Nephron progenitor cell (in vitro differentiated cells): ENCODE data around the gene MED31.

Experiments
- DNase-seq: peaks from one replicate; pipeline ENCODE4 v3.0.0; 2021
- H3K27ac Mint-ChIP-seq: 2 replicates; pipeline ENCODE4 v1.8.0; 2021; ENCODE audit warnings: mild to moderate bottlenecking, moderate library complexity, mixed read lengths
- H3K27me3 Mint-ChIP-seq: 2 replicates; pipeline ENCODE4 v1.8.0; 2021; ENCODE audit warnings: mild to moderate bottlenecking, low read depth, mixed read lengths; ENCODE audit not compliant: poor library complexity
- H3K36me3 Mint-ChIP-seq: 2 replicates; pipeline ENCODE4 v1.8.0; 2021; ENCODE audit warnings: low read depth, mixed read lengths
- H3K4me1 Mint-ChIP-seq: 2 replicates; pipeline ENCODE4 v1.8.0; 2021; ENCODE audit warnings: mixed read lengths
- H3K4me3 Mint-ChIP-seq: 2 replicates; pipeline ENCODE4 v1.8.0; 2021; ENCODE audit warnings: mild to moderate bottlenecking, moderate library complexity, mixed read lengths
- H3K9me3 Mint-ChIP-seq: 2 replicates; pipeline ENCODE4 v1.8.0; 2021; ENCODE audit warnings: mild to moderate bottlenecking, moderate library complexity, mixed read lengths
- CTCF ChIP-seq: fragments of 200-600 bp; sonication (generic); IDR thresholded peaks from 2 replicates; pipeline ENCODE4 v1.5.0; 2021; ENCODE audit warnings: antibody characterized with exemption

The MED31 gene

GRCh38 chr17:6605142-6605541 is 46.3 kb downstream of the MED31 start:
- DNase-seq: no peak
- H3K27me3 Mint-ChIP-seq: no peaks in the 10 kb centered on the region
- H3K9me3 Mint-ChIP-seq: no peaks in the 10 kb centered on the region
- no peak for TF ChIP-seq CTCF
- H3K27ac Mint-ChIP-seq: no peak overlapping the region
- H3K36me3 Mint-ChIP-seq: peaks cover 62% of the 10 kb centered on the region
- H3K4me3 Mint-ChIP-seq: no peak overlapping the region
- H3K4me1 Mint-ChIP-seq: no peaks in the 10 kb centered on the region

- no peak for DNase-seq
- Mint-ChIP-seq H3K27me3 (no peaks in the 10 kb centered on the region), H3K36me3 (peaks cover 58% of the 10 kb centered on the region), H3K4me1 (no peaks in the 10 kb centered on the region), H3K27ac (no peak overlapping the region), H3K9me3 (no peaks in the 10 kb centered on the region), H3K4me3 (no peak overlapping the region)
- no peak for TF ChIP-seq CTCF
Measured at GRCh38 chr17:6603744-6604325, 47.6 kb downstream of the MED31 start.

- H3K27me3 Mint-ChIP-seq: no peaks in the 10 kb centered on the region
- no peak overlapping the region for H3K27ac Mint-ChIP-seq
- TF ChIP-seq CTCF: no peak
- DNase-seq: no peak
- H3K4me3 Mint-ChIP-seq: no peak overlapping the region
- H3K9me3 Mint-ChIP-seq: no peaks in the 10 kb centered on the region
- H3K4me1 Mint-ChIP-seq: peaks cover 5% of the 10 kb centered on the region
- H3K36me3 Mint-ChIP-seq: peaks cover 53% of the 10 kb centered on the region
Measured at GRCh38 chr17:6602141-6602540, 49.3 kb downstream of the MED31 start.

- TF ChIP-seq CTCF: no peak
- Mint-ChIP-seq H3K9me3 (no peaks in the 10 kb centered on the region), H3K27ac (peak overlapping the region; percentile 10), H3K4me3 (no peak overlapping the region), H3K4me1 (peaks cover 5% of the 10 kb centered on the region), H3K36me3 (peaks cover 48% of the 10 kb centered on the region), H3K27me3 (no peaks in the 10 kb centered on the region)
- DNase-seq: no peak
Measured at GRCh38 chr17:6599364-6599763, 52.0 kb downstream of the MED31 start.

GRCh38 chr17:6597727-6598126 is 53.7 kb downstream of the MED31 start:
- Mint-ChIP-seq H3K36me3 (peaks cover 47% of the 10 kb centered on the region), H3K27ac (no peak overlapping the region), H3K9me3 (no peaks in the 10 kb centered on the region), H3K27me3 (no peaks in the 10 kb centered on the region), H3K4me1 (peaks cover 5% of the 10 kb centered on the region), H3K4me3 (no peak overlapping the region)
- TF ChIP-seq CTCF: no peak
- DNase-seq: no peak

- Mint-ChIP-seq H3K27me3 (no peaks in the 10 kb centered on the region), H3K36me3 (peaks cover 47% of the 10 kb centered on the region), H3K4me3 (no peak overlapping the region), H3K4me1 (peaks cover 5% of the 10 kb centered on the region), H3K27ac (no peak overlapping the region), H3K9me3 (no peaks in the 10 kb centered on the region)
- DNase-seq: no peak
- no peak for TF ChIP-seq CTCF
Measured at GRCh38 chr17:6596941-6597340, 54.5 kb downstream of the MED31 start.
